ENCODE data around the gene TCEAL7. TPM values are rescaled to one million over a fixed set of nuclear protein-coding genes. Genes with fewer than 3 reads are reported as not detected.

Gene TCEAL7
- total and polyA plus RNA-seq, 2 of the 4 experiments (the other 2 are of a cell fraction) = 6.5 to 15.4 TPM

- no peak overlapping the region for H3K4me3 ChIP-seq (ENCODE audit: insufficient read depth, low read depth, low read length)
- H2AFZ ChIP-seq (replicated peaks; ENCODE audit: low read length, poor library complexity) = no peak overlapping the region
- BruUV-seq (replicated peaks) = no TSS peak
- H3K23ac ChIP-seq (ENCODE audit: low read depth, low read length) = no peak overlapping the region
- DNase-seq (no peak), ATAC-seq (ENCODE audit: low read depth) (no peak)
- ChIA-PET CTCF (no interaction called here), POLR2A (ENCODE audit: unreplicated experiment) (no interaction called here)
- H3K4me2 ChIP-seq (ENCODE audit: low read depth, low read length) = no peak overlapping the region
- no peak overlapping the region for H4K5ac ChIP-seq (ENCODE audit: low read depth, low read length)
- H3K14ac ChIP-seq (replicated peaks; ENCODE audit: low read depth, low read length) = no peak overlapping the region
- H3K56ac ChIP-seq (ENCODE audit: extremely low read depth, insufficient read depth, low read length) = no peak overlapping the region
- H3K4me1 ChIP-seq (ENCODE audit: control insufficient read depth, insufficient read depth, low read length) = no peaks in the 10 kb centered on the region
- in situ Hi-C loops (cut with MboI; ENCODE audit: low sequenced_read_pairs) = no loop called here
- no peak overlapping the region for H4K8ac ChIP-seq (ENCODE audit: low read depth in 2 of 2, low read length in 2 of 2)
- no peak overlapping the region for H3K9ac ChIP-seq (ENCODE audit: low read depth, low read length)
- H3K9me3 ChIP-seq (ENCODE audit: control insufficient read depth, insufficient read depth, low read length) = no peaks in the 10 kb centered on the region
- H3K27me3 ChIP-seq (ENCODE audit: control insufficient read depth, insufficient read depth, low read length) = peaks cover 2% of the 10 kb centered on the region
- no peak overlapping the region for H2BK5ac ChIP-seq (ENCODE audit: low read depth, low read length, poor library complexity, severe bottlenecking)
- H4K91ac ChIP-seq (ENCODE audit: insufficient read depth, low read depth, low read length) = no peak overlapping the region
- H3K18ac ChIP-seq (ENCODE audit: low read depth, low read length) = no peak overlapping the region
- no peak overlapping the region for H3K4ac ChIP-seq (ENCODE audit: low read depth, low read length)
- no peak overlapping the region for H2BK15ac ChIP-seq (ENCODE audit: low read depth, low read length)
- no peak overlapping the region for H2AK9ac ChIP-seq (replicated peaks; ENCODE audit: low read depth, low read length, poor library complexity)
- intact Hi-C loops (cut with micrococcal nuclease) = no loop called here
- no peaks in the 10 kb centered on the region for H3K79me1 ChIP-seq (ENCODE audit: low read depth in 1 of 2, low read length in 2 of 2)
- H2BK120ac ChIP-seq (ENCODE audit: low read depth, low read length) = no peak overlapping the region
- dilution Hi-C loops (cut with HindIII; ENCODE audit: low sequenced_read_pairs, unreplicated experiment) = no loop called here
- H3K9me1 ChIP-seq (ENCODE audit: insufficient read depth, low read length) = no peaks in the 10 kb centered on the region
- no peak overlapping the region for H2AK5ac ChIP-seq (ENCODE audit: low read depth, low read length)
- H4K20me1 ChIP-seq (ENCODE audit: insufficient read depth, low read length) = no peaks in the 10 kb centered on the region
- TF ChIP-seq MAZ (IDR thresholded peaks at IDR 0.05; ENCODE audit: borderline replicate concordance, low read depth, low read length) (no peak), ELK1 (IDR thresholded peaks at IDR 0.05; ENCODE audit: borderline replicate concordance, low read depth, low read length) (no peak), BHLHE40 (IDR thresholded peaks at IDR 0.05; ENCODE audit: low read depth, low read length) (no peak), NFE2L2 (IDR thresholded peaks at IDR 0.05; ENCODE audit: low read depth, low read length) (no peak), MAFK (IDR thresholded peaks at IDR 0.05; ENCODE audit: low read depth, low read length) (no peak), CTCF (conservative IDR thresholded peaks at IDR 0.05; ENCODE audit: low read depth, low read length) (no peak), POLR2A (IDR thresholded peaks at IDR 0.05; ENCODE audit: low read depth, low read length) (no peak), SMC3 (IDR thresholded peaks at IDR 0.05; ENCODE audit: low read depth, low read length) (no peak), CEBPB (IDR thresholded peaks at IDR 0.05; ENCODE audit: low read depth, low read length) (no peak), RCOR1 (IDR thresholded peaks at IDR 0.05; ENCODE audit: insufficient replicate concordance, low read length) (no peak), CHD1 (IDR thresholded peaks at IDR 0.05; ENCODE audit: low read depth, low read length) (no peak), MXI1 (IDR thresholded peaks at IDR 0.05; ENCODE audit: borderline replicate concordance, low read depth, low read length) (no peak)
- no peaks in the 10 kb centered on the region for H3K36me3 ChIP-seq (ENCODE audit: control insufficient read depth, insufficient read depth, low read length)
- no peak overlapping the region for H3K27ac ChIP-seq (ENCODE audit: insufficient read depth, low read length)
- no peak overlapping the region for H2BK20ac ChIP-seq (ENCODE audit: low read depth, low read length)
These were observed 25.3 kb upstream of the TCEAL7 start for GRCh38 chrX:103304705-103305104.

Data from IMR-90 (cell line).